Endothelial cell (in vitro differentiated cells): ENCODE data around the gene PRKAG2. TPM values are rescaled to one million over a fixed set of nuclear protein-coding genes. Genes with fewer than 3 reads are reported as not detected.

Source experiments
- DNase-seq: peaks from one replicate; pipeline ENCODE4 v3.0.0; 2021; ENCODE audit warnings: low spot score
- H3K27ac Mint-ChIP-seq: one replicate; pipeline ENCODE4 v1.8.0; 2021; ENCODE audit warnings: mixed read lengths, inconsistent platforms; ENCODE audit not compliant: unreplicated experiment
- H3K27me3 Mint-ChIP-seq: one replicate; pipeline ENCODE4 v1.8.0; 2021; ENCODE audit warnings: mild to moderate bottlenecking, moderate library complexity, mixed read lengths, inconsistent platforms; ENCODE audit not compliant: unreplicated experiment
- H3K36me3 Mint-ChIP-seq: one replicate; pipeline ENCODE4 v1.8.0; 2021; ENCODE audit warnings: mild to moderate bottlenecking, low read depth, mixed read lengths, inconsistent platforms; ENCODE audit not compliant: unreplicated experiment
- H3K4me1 Mint-ChIP-seq: one replicate; pipeline ENCODE4 v1.8.0; 2021; ENCODE audit warnings: mild to moderate bottlenecking, mixed read lengths, inconsistent platforms; ENCODE audit not compliant: unreplicated experiment
- H3K4me3 Mint-ChIP-seq: one replicate; pipeline ENCODE4 v1.8.0; 2021; ENCODE audit warnings: mild to moderate bottlenecking, mixed read lengths, inconsistent platforms; ENCODE audit not compliant: unreplicated experiment
- H3K9me3 Mint-ChIP-seq: one replicate; pipeline ENCODE4 v1.8.0; 2021; ENCODE audit warnings: mixed read lengths, inconsistent platforms; ENCODE audit not compliant: unreplicated experiment
- CTCF ChIP-seq: fragments of 200-600 bp; sonication (generic); IDR thresholded peaks from one replicate; pipeline ENCODE4 v1.5.0; 2021; ENCODE audit warnings: antibody characterized with exemption; ENCODE audit not compliant: unreplicated experiment
- total RNA-seq: library from RNA; stranded (reverse); fragmentation: NEBNext Ultra II Directional; extraction: Animal tissue kit (Norgen Biotek cat#: 25700); gene quantifications from one replicate; pipeline ENCODE4 v1.2.1, GENCODE V29; 2021; ENCODE audit not compliant: unreplicated experiment

Gene PRKAG2
- total RNA-seq, 1 donor from 2014 or later, result 16.0 TPM

DNA sequence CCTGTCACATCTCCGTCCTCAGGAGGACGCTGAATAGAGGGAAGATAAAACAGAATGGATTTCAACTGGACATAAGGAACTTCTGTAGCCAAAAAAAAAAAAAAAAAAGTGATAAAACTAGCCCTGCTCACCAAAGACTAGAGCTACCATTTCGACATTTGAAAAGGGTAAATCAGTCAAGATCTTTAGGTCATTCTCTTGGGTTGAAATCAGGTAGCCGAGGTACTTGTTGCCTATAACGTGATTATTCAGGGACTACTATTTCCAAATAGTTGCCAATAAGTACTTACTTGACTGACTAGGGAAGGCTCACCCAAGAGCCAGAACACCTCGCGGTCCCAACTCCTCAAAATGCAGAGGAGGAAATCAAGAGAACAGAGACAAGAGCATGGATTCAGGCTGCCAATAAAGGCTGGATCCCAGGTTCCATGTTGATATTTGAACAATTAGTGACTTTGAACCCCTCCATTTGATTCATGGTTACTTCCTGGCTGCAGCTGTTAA lies 359.3 kb downstream of the PRKAG2 start:
- no peaks in the 10 kb centered on the region for H3K9me3 Mint-ChIP-seq
- DNase-seq, result no peak
- H3K36me3 Mint-ChIP-seq, result peaks cover 4% of the 10 kb centered on the region
- TF ChIP-seq CTCF, result no peak
- H3K4me1 Mint-ChIP-seq, result peaks cover 27% of the 10 kb centered on the region
- peaks cover 18% of the 10 kb centered on the region for H3K27me3 Mint-ChIP-seq
- H3K27ac Mint-ChIP-seq, result peak overlapping the region; percentile 95
- H3K4me3 Mint-ChIP-seq, result peak overlapping the region; percentile 98

DNA sequence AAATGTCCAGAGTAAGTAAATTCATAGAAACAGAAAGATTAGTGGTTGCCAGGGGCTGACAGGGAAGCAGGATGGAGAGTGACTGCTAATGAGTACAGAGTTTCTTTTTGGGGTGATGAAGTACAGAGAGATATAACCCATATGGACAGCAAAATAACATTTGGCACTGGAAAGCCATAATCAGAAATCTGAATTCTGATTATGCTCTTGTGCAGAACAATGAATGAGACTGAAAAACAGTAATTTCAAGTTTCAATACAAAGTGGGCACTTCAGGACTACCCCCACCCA lies 361.7 kb downstream of the PRKAG2 start:
- Mint-ChIP-seq H3K27ac (no peak overlapping the region), H3K36me3 (peaks cover 5% of the 10 kb centered on the region), H3K9me3 (no peaks in the 10 kb centered on the region), H3K4me3 (no peak overlapping the region), H3K4me1 (peaks cover 38% of the 10 kb centered on the region), H3K27me3 (peaks cover 15% of the 10 kb centered on the region)
- DNase-seq, result no peak
- TF ChIP-seq CTCF, result no peak

DNA sequence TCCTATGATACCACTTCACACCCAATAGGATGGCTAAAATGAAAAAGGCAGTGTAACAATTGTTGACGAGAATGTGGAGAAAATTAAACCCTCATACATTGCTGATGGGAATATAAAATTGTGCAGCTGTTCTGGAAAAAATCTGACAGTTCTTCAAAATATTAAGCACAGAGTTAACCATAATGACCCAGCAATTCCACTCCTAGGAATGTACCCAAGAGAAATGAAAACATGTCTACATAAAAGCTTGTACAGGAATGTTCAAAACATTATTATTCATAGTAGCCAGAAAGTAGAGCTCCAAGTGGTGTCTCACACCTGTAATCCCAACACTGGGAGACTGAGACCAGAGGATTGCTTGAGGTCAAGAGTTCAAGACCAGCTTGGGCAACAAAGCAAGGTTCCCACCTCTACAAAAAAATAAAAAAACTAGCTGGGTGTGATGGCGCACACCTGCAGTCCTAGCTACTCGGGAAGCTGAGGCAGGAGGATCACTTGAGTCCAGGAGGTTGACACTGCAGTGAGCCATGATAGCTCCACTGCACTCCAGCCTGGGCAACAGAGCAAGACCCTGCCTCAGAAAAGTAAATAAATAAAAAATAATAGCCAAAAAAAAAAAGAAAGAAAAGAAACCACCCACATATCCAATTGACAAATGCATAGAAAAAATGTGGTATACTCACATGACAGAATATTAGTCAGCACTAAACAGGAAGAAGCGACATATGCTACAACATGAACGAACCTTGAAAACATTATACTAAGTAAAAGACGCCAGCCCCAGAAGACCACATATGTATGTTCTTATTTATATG lies 362.2 kb downstream of the PRKAG2 start:
- no peak for DNase-seq
- Mint-ChIP-seq H3K36me3 (peaks cover 8% of the 10 kb centered on the region), H3K27me3 (peaks cover 15% of the 10 kb centered on the region), H3K4me1 (peaks cover 43% of the 10 kb centered on the region), H3K4me3 (no peak overlapping the region), H3K27ac (no peak overlapping the region), H3K9me3 (no peaks in the 10 kb centered on the region)
- TF ChIP-seq CTCF, result no peak

DNA sequence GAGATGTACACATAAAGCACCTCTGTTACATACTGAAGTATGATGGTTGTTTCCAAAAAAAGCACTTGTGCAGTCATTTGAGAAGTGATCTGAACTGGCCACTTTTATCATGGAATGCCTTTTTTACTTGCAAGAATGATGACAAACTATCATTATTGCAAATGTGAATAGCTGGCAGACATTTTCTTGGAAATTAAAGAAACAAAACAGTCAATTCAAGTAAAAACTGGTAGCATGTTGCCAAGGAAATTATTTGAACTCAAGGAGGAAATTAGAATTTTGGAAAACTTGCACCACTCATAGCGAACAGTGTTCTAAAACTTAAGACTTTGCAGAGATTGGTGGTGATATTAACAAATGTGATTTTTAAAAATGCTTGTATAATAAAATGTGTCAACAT lies 363.8 kb downstream of the PRKAG2 start:
- peaks cover 45% of the 10 kb centered on the region for H3K4me1 Mint-ChIP-seq
- H3K27me3 Mint-ChIP-seq, result peaks cover 9% of the 10 kb centered on the region
- H3K4me3 Mint-ChIP-seq, result no peak overlapping the region
- H3K9me3 Mint-ChIP-seq, result no peaks in the 10 kb centered on the region
- H3K36me3 Mint-ChIP-seq, result peaks cover 8% of the 10 kb centered on the region
- no peak for DNase-seq
- H3K27ac Mint-ChIP-seq, result no peak overlapping the region
- TF ChIP-seq CTCF, result no peak

GRCh38 chr7:151512353-151512752 lies 364.6 kb downstream of the PRKAG2 start:
- TF ChIP-seq CTCF, result no peak
- peak overlapping the region; percentile 33 for H3K27ac Mint-ChIP-seq
- DNase-seq, result no peak
- peaks cover 8% of the 10 kb centered on the region for H3K36me3 Mint-ChIP-seq
- H3K4me1 Mint-ChIP-seq, result peaks cover 42% of the 10 kb centered on the region
- peaks cover 4% of the 10 kb centered on the region for H3K27me3 Mint-ChIP-seq
- H3K4me3 Mint-ChIP-seq, result no peak overlapping the region
- H3K9me3 Mint-ChIP-seq, result no peaks in the 10 kb centered on the region
